Astrocyte of the hippocampus (primary cell): ENCODE results near the gene PPM1H.
A peak's percentile ranks its signal among the peaks of the same experiment; 100 is the strongest.

Source experiments
- DNase-seq: peaks from one replicate; pipeline ENCODE4 v3.0.0; 2011; ENCODE audit warnings: low read depth, low spot score

Gene PPM1H

GRCh38 chr12:62618930-62619329, 316.0 kb downstream of the PPM1H start:
- no peak for DNase-seq

- no peak for DNase-seq
These were observed 316.6 kb downstream of the PPM1H start for GRCh38 chr12:62618319-62618718.

- no peak for DNase-seq
These were observed 321.9 kb downstream of the PPM1H start for GRCh38 chr12:62613081-62613480.

GRCh38 chr12:62606654-62607053, 328.3 kb downstream of the PPM1H start:
- no peak for DNase-seq

DNA sequence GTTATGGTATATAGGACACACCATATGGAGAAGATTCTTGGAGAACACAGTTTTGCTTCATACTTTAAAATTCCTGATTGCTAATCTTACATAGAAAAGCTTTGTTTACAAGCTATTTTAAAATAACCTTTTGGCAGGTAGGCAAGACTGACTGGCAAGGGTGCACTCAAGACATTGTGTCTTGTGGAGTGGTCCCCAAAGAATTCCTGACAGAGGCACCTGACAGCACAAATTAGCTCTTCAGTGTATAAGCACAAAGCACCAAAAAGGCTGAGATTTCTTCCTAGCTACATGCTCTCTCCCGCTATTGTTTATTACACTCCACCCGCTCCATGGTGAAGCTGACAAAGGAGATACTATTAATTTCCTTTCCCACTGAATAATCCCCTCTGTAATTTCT, 329.0 kb downstream of the PPM1H start:
- DNase-seq, result no peak

DNA sequence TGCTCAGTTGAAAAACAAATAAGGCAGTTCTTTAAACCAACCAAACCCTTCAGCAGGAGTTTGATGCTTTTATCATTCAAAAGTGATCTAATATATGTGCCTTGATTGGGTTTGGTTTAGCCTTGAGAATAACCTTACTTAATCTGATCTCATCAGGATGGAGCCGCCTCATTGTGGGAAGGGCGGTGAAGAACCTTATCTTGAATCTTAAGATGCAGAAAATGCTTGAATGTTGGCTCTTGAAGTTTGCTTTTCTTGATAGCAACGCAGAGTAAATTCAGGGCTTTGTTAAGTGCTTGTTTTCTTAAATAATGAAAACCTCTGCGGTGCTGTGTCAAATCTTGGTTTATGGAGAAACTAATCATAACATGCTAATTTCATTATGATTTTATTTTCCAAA, 330.1 kb downstream of the PPM1H start:
- DNase-seq, result peak; percentile 55

- DNase-seq, result peak; percentile 15
These were observed 330.6 kb downstream of the PPM1H start for GRCh38 chr12:62604373-62604772.

GRCh38 chr12:62603811-62604098, 331.2 kb downstream of the PPM1H start:
- DNase-seq, result no peak

DNA sequence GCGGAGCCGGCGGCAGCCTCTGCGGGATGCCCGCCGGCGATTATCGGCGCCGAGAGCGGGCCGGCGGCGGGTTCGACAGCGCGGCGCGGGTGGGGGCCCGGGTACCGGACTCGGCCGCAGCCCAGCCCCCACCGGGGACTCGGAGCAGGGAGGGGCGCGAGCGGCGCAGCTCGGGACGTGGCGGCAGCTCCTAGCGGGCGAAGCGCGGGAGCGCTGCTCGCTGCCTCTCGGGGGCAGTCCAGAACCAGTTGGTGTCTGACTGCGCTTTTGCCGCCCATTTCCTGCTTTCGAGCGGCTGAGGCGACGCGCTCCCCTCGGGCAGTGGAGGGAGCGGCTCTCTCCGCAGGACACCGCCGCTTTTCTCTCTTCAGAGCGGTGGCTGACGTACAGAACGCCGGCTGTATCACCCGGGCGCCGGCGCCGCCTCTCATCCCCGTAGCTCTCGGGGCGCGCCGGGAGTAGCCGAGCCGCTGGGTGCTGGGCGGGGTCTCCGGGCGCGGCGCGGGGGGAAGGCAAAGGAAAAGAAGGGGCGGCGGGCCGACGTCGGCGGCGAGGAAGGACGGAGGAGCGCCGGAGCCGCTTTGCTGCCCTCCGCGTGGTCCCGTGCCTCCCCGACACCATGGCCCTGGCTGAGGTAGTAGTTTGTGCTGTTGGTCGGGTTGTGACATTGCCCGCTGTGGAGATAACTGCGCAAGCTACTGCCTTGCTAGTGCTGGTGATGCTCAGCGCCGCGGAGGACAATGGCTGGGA, 331.7 kb downstream of the PPM1H start:
- peak; percentile 95 for DNase-seq

DNA sequence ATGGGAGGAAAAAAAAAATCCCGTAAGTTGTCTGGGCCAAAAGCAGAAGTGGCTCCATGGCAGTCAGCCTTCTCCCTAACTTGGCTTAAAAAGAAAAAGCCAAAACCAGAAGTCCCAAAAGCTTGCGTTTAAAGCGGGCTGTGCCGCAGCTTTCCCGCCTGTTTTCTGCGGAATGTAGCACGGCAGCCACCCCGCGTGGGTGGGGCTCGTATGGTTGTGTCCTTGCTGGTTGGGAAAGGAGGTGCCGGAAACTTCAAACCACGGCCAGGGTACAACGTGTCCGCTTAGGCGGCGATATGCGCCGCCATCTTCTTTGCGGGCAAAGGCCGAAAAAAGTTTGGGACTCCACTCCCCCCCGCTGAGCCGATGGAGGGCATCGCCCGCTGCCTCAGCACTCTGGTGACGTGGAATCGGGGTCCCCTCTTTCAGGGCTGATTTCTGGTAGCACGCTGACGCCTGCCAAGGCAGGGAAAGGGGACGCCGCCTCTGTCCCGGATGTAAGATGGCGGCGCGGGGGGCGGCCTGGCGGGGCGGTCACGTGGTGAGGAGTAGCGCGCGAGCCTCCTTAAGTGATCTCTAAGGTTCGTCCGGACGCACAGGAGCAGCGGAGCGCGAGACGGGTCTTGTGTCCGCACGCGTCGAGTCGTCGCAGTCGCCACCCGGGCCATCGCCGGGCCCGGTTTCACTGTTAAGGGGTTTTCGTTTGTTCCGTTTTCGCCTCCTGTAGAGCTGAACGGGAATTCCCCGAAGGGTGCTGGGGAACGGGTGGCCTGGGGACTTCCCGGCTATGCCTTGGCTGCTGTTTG, 332.5 kb downstream of the PPM1H start:
- DNase-seq, result peak; percentile 94

DNA sequence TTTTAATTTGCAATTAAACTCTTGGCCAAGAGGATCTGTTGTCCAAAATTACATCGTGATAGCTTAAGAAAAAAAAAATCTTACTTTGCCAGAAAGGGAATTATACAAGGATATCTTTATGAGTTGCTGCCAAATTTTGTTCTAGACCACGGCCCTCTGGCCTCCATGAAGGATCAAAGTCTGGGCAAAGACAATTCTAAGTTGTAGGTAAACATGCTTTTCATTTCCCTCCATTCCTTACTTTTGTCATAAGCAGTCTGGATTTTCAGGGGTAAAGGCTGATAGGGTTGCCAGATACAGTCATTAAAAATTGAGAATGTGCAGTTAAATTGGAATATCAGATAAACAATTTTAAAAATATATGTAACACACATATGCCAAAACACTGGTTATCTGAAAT, 333.2 kb downstream of the PPM1H start:
- peak; percentile 15 for DNase-seq

DNA sequence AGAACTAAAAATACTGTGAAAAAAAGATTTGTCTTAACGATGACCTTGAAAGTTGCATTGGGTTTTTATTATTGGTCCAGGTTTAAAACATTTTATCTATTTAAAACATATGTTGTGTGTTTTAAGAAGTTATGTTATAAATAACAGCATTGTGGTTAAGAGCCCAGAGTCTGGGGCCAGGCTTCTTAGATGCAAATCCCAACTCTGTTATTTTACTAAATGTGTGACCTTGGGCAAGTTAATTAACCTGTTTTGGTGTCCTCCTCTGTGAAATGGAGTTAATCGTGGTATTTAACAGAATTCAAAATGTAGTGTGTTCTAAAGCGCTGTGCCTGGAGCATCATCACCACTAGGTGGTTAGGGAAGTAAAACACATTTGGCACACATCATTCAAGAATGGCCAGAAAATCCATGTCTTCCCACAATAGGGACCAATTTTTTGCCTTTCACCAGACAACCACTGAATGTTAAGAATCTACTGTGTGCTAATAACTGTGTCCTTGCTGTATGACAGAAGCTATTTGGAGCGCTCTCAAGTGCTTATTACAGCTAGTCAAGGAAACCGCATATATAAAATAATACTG, 335.0 kb downstream of the PPM1H start:
- DNase-seq, result no peak

DNA sequence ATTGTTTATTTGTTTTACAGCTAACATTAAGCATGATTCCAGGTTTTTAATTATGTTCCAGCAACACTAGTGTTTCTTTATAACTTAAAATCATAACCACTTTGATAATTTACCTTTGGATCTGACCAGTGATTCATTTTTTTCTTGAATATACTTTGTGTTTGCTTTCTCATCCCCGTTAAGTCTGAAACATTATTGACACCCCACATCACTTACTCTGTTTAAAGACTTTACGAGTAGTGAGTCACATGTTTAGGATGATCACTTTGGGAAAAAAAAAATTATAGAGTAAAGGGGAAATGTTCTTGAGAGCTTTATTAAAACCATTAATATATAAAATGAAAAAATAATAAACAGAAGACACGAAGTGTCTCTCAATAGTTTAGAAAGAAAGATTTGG, 336.1 kb downstream of the PPM1H start:
- no peak for DNase-seq

GRCh38 chr12:62597253-62597652, 337.7 kb downstream of the PPM1H start:
- no peak for DNase-seq
